ENCODE data around the gene PRSS27.

DNA sequence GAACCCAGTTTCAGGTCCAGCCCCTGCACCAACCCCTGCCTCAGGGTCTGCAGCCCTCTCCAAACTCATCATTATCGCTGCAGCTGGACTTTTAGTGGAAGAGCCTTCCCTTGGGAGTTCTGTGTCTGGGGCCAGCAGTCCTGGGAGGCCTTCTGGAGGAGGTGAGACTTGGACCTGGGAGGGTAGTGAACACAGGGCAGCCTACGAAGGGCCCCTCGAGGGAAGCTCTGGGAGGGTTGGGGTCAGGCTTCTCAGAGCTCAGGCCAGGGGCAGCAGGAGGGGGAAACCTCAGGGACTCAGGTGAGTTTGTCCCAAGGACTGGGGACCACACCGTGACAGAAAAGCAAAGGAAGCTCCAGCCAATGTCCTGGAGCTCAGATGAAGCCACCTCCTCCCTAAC lies 21.1 kb upstream of the PRSS27 start:
- TF ChIP-seq, protein P1, sequence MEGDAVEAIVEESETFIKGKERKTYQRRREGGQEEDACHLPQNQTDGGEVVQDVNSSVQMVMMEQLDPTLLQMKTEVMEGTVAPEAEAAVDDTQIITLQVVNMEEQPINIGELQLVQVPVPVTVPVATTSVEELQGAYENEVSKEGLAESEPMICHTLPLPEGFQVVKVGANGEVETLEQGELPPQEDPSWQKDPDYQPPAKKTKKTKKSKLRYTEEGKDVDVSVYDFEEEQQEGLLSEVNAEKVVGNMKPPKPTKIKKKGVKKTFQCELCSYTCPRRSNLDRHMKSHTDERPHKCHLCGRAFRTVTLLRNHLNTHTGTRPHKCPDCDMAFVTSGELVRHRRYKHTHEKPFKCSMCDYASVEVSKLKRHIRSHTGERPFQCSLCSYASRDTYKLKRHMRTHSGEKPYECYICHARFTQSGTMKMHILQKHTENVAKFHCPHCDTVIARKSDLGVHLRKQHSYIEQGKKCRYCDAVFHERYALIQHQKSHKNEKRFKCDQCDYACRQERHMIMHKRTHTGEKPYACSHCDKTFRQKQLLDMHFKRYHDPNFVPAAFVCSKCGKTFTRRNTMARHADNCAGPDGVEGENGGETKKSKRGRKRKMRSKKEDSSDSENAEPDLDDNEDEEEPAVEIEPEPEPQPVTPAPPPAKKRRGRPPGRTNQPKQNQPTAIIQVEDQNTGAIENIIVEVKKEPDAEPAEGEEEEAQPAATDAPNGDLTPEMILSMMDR (IDR thresholded peaks at IDR 0.05): no peak
- no peak for TF ChIP-seq POLR2A (IDR thresholded peaks at IDR 0.05)

Measured in lower leg skin (tissue), 3 donors.